IMR-90 (cell line): ENCODE measurements around the gene PILRA. TPM values are rescaled to one million over a fixed set of nuclear protein-coding genes. Genes with fewer than 3 reads are reported as not detected.

ENCODE experiments used
- ATAC-seq: fragments of 200-7000 bp; cut with Tn5 transposase; 2 replicates; pipeline ENCODE4 v1.9.1; 2020; ENCODE audit warnings: low read depth, mild to moderate bottlenecking, moderate library complexity
- BruUV-seq: library from RNA; stranded (reverse); fragments of 400-500 nt; replicated peaks from 2 replicates; lab custom pipeline; 2021; lab: Mats Ljungman, UMichigan
- CTCF ChIA-PET: fragments of 300-600 bp; formaldehyde crosslinking; extraction: SDS; loops from one replicate; lab custom pipeline; 2021; ENCODE audit warnings: antibody characterized with exemption; lab: Yijun Ruan, JAX
- POLR2A ChIA-PET: fragments of 300-600 bp; sonication (Branson Sonifier 250); formaldehyde crosslinking; loops from one replicate; lab custom pipeline; 2022; ENCODE audit warnings: antibody characterized with exemption; ENCODE audit not compliant: unreplicated experiment; lab: Charles Lee
- DNase-seq: peaks from one replicate; pipeline ENCODE4 v3.0.0; 2013
- H2AFZ ChIP-seq: replicated peaks from 2 replicates; pipeline ENCODE3; 2013; ENCODE audit warnings: low read length, mild to moderate bottlenecking; ENCODE audit not compliant: poor library complexity
- H2AK5ac ChIP-seq: 2 replicates; pipeline ENCODE4 v1.6.1; 2013; ENCODE audit warnings: low read depth, low read length, inconsistent platforms
- H2AK9ac ChIP-seq: replicated peaks from 2 replicates; pipeline ENCODE3; 2013; ENCODE audit warnings: mild to moderate bottlenecking, low read depth, low read length, moderate library complexity; ENCODE audit not compliant: poor library complexity
- H2BK120ac ChIP-seq: 2 replicates; pipeline ENCODE4 v1.6.1; 2013; ENCODE audit warnings: low read depth, low read length, inconsistent platforms
- H2BK15ac ChIP-seq: 3 replicates; pipeline ENCODE4 v1.6.1; 2013; ENCODE audit warnings: low read depth, low read length, inconsistent platforms
- H2BK20ac ChIP-seq: 2 replicates; pipeline ENCODE4 v1.6.1; 2013; ENCODE audit warnings: low read depth, mild to moderate bottlenecking, inconsistent platforms, low read length, moderate library complexity
- H2BK5ac ChIP-seq: 2 replicates; pipeline ENCODE4 v1.6.1; 2013; ENCODE audit warnings: mild to moderate bottlenecking, low read depth, low read length, inconsistent platforms; ENCODE audit not compliant: poor library complexity, severe bottlenecking
- H3K14ac ChIP-seq: replicated peaks from 2 replicates; pipeline ENCODE4 v1.6.1; 2013; ENCODE audit warnings: low read depth, low read length, inconsistent platforms
- H3K18ac ChIP-seq: 2 replicates; pipeline ENCODE4 v1.6.1; 2013; ENCODE audit warnings: low read depth, low read length, control low read depth
- H3K23ac ChIP-seq: 2 replicates; pipeline ENCODE4 v1.6.1; 2013; ENCODE audit warnings: low read depth, low read length, inconsistent platforms
- H3K27ac ChIP-seq: 2 replicates; pipeline ENCODE4 v1.5.1; 2013; ENCODE audit warnings: mild to moderate bottlenecking, control low read depth, low read length; ENCODE audit not compliant: insufficient read depth
- H3K27me3 ChIP-seq: 2 replicates; pipeline ENCODE4 v1.6.1; 2013; ENCODE audit warnings: low read length; ENCODE audit not compliant: control insufficient read depth, insufficient read depth
- H3K36me3 ChIP-seq: 2 replicates; pipeline ENCODE4 v1.6.1; 2013; ENCODE audit warnings: low read length, mixed read lengths; ENCODE audit not compliant: control insufficient read depth, insufficient read depth
- H3K4ac ChIP-seq: 2 replicates; pipeline ENCODE4 v1.6.1; 2013; ENCODE audit warnings: low read depth, low read length, inconsistent platforms
- H3K4me1 ChIP-seq: 2 replicates; pipeline ENCODE4 v1.6.1; 2013; ENCODE audit warnings: low read length, mixed read lengths; ENCODE audit not compliant: control insufficient read depth, insufficient read depth
- H3K4me2 ChIP-seq: 2 replicates; pipeline ENCODE4 v1.6.1; 2013; ENCODE audit warnings: low read depth, mild to moderate bottlenecking, control low read depth, low read length, moderate library complexity
- H3K4me3 ChIP-seq: 2 replicates; pipeline ENCODE4 v1.5.1; 2013; ENCODE audit warnings: low read depth, mild to moderate bottlenecking, control low read depth, low read length, moderate library complexity; ENCODE audit not compliant: insufficient read depth
- H3K56ac ChIP-seq: 2 replicates; pipeline ENCODE4 v1.6.1; 2013; ENCODE audit warnings: low read length, inconsistent platforms; ENCODE audit not compliant: insufficient read depth; ENCODE audit errors: extremely low read depth
- H3K79me1 ChIP-seq, 2 experiments: 2 replicates each; pipeline ENCODE4 v1.6.1; 2013; ENCODE audit warnings: low read length in 2 of 2, inconsistent platforms in 1 of 2, low read depth in 1 of 2
- H3K9ac ChIP-seq: 2 replicates; pipeline ENCODE4 v1.6.1; 2013; ENCODE audit warnings: low read depth, low read length, control low read depth
- H3K9me1 ChIP-seq: 2 replicates; pipeline ENCODE4 v1.6.1; 2013; ENCODE audit warnings: low read length, inconsistent platforms; ENCODE audit not compliant: insufficient read depth
- H3K9me3 ChIP-seq: 2 replicates; pipeline ENCODE4 v1.6.1; 2013; ENCODE audit warnings: low read length; ENCODE audit not compliant: control insufficient read depth, insufficient read depth
- H4K20me1 ChIP-seq: 2 replicates; pipeline ENCODE4 v1.6.1; 2013; ENCODE audit warnings: low read length, inconsistent platforms; ENCODE audit not compliant: insufficient read depth
- H4K5ac ChIP-seq: 2 replicates; pipeline ENCODE4 v1.6.1; 2013; ENCODE audit warnings: mild to moderate bottlenecking, low read depth, low read length, control low read depth
- H4K8ac ChIP-seq, 2 experiments: 2 replicates each; pipeline ENCODE4 v1.6.1; 2013; ENCODE audit warnings: low read depth in 2 of 2, low read length in 2 of 2, control low read depth in 1 of 2, inconsistent platforms in 1 of 2
- H4K91ac ChIP-seq: 2 replicates; pipeline ENCODE4 v1.6.1; 2013; ENCODE audit warnings: low read depth, low read length, inconsistent platforms; ENCODE audit not compliant: insufficient read depth
- BHLHE40 ChIP-seq: fragments of 150-350 bp; IDR thresholded peaks from 2 replicates; pipeline ENCODE4 v1.6.1; 2016; ENCODE audit warnings: mild to moderate bottlenecking, low read depth, low read length
- CTCF ChIP-seq: conservative IDR thresholded peaks from 2 replicates; pipeline ENCODE4 v1.5.1; 2012; ENCODE audit warnings: mild to moderate bottlenecking, low read depth, low read length, improper control_type of control experiment
- MAFK ChIP-seq: IDR thresholded peaks from 2 replicates; pipeline ENCODE4 v1.6.1; 2012; ENCODE audit warnings: low read depth, low read length, improper control_type of control experiment
- MAZ ChIP-seq: IDR thresholded peaks from 2 replicates; pipeline ENCODE4 v1.6.1; 2012; ENCODE audit warnings: low read depth, mild to moderate bottlenecking, low read length, improper control_type of control experiment, moderate library complexity, borderline replicate concordance
- NFE2L2 ChIP-seq: fragments of 150-350 bp; IDR thresholded peaks from 2 replicates; pipeline ENCODE4 v1.6.1; 2016; ENCODE audit warnings: low read depth, mild to moderate bottlenecking, low read length
- POLR2A ChIP-seq: IDR thresholded peaks from 2 replicates; pipeline ENCODE4 v1.6.1; 2012; ENCODE audit warnings: mild to moderate bottlenecking, low read depth, low read length
- RCOR1 ChIP-seq: IDR thresholded peaks from 2 replicates; pipeline ENCODE4 v1.6.1; 2012; ENCODE audit warnings: mild to moderate bottlenecking, low read length, improper control_type of control experiment; ENCODE audit not compliant: insufficient replicate concordance
- RFX5 ChIP-seq: IDR thresholded peaks from 2 replicates; pipeline ENCODE4 v1.8.0; 2012; ENCODE audit warnings: low read depth, mild to moderate bottlenecking, low read length, moderate library complexity
- SMC3 ChIP-seq: fragments of 150-350 bp; IDR thresholded peaks from 2 replicates; pipeline ENCODE4 v1.6.1; 2016; ENCODE audit warnings: low read depth, mild to moderate bottlenecking, antibody characterized with exemption, low read length, moderate library complexity
- USF2 ChIP-seq: fragments of 150-350 bp; IDR thresholded peaks from 2 replicates; pipeline ENCODE4 v1.6.1; 2017; ENCODE audit warnings: mild to moderate bottlenecking, antibody characterized with exemption, low read length, low read depth
- WGBS, 2 experiments: methylation state at CpG; one replicate each; pipeline versions ENCODE4 v1.1.5 to v1.1.7; 2013; ENCODE audit warnings: missing lambda C conversion rate in 2 of 2; ENCODE audit not compliant: insufficient read length in 1 of 2; ENCODE audit errors: extremely low coverage in 2 of 2; 5-methylcytosine and 5-hydroxymethylcytosine counted together
- dilution Hi-C: fragments of 300-500 bp; cut with HindIII; formaldehyde crosslinking; loops from one replicate; pipeline ENCODE4 v1.14.3; 2018; ENCODE audit warnings: low sequenced_read_pairs; ENCODE audit not compliant: unreplicated experiment
- in situ Hi-C: fragments of 300-500 bp; cut with MboI; formaldehyde crosslinking; loops from 3 replicates; pipeline ENCODE4 v1.14.3; 2019; ENCODE audit warnings: low sequenced_read_pairs, inconsistent platforms, mixed read lengths
- intact Hi-C: fragments of 100-400 bp; cut with micrococcal nuclease; formaldehyde crosslinking; loops from 2 replicates; pipeline ENCODE4 v1.10.0; 2022
- polyA plus RNA-seq, 3 experiments: library from polyadenylated mRNA; depleted of rRNA; stranded (reverse); fragments of >200 nt; gene quantifications; 2 replicates each; pipeline ENCODE4 v1.2.3, GENCODE V29; 2012; ENCODE audit warnings: low replicate concordance in 1 of 3
- total RNA-seq: library from RNA; depleted of rRNA; stranded (reverse); fragments of >200 nt; gene quantifications from 2 replicates; pipeline ENCODE4 v1.2.3, GENCODE V29; 2012

The PILRA gene
- total and polyA plus RNA-seq, 2 of the 4 experiments (the other 2 are of a cell fraction): 0.56 TPM; not detected in 1

GRCh38 chr7:100356416-100357068, 16.7 kb upstream of the PILRA start:
- H3K4ac ChIP-seq: no peak overlapping the region
- no peak overlapping the region for H2BK5ac ChIP-seq
- CTCF ChIA-PET: interaction anchor here (1.4 kb wide), 1 partner anchor 51 kb away, joined by 4 read pairs; no protein-coding TSS in a partner anchor
- no peak for TF ChIP-seq MAZ
- no peak for TF ChIP-seq USF2
- TF ChIP-seq CTCF: no peak
- no peak for TF ChIP-seq SMC3
- no peak for TF ChIP-seq BHLHE40
- no peak for TF ChIP-seq MAFK
- no peak for TF ChIP-seq RCOR1
- no peak for TF ChIP-seq NFE2L2
- TF ChIP-seq RFX5: no peak
- no peak for TF ChIP-seq POLR2A
- H2AK9ac ChIP-seq: no peak overlapping the region
- in situ Hi-C loops (no loop called here), dilution Hi-C loops (no loop called here), intact Hi-C loops (no loop called here)
- no peaks in the 10 kb centered on the region for H3K27me3 ChIP-seq
- no peak overlapping the region for H2BK15ac ChIP-seq
- no peak overlapping the region for H2AFZ ChIP-seq
- H3K4me2 ChIP-seq: no peak overlapping the region
- H2BK20ac ChIP-seq: no peak overlapping the region
- no peak overlapping the region for H3K9ac ChIP-seq
- H4K91ac ChIP-seq: no peak overlapping the region
- H3K36me3 ChIP-seq: peaks cover 75% of the 10 kb centered on the region
- no peak for DNase-seq
- no peak overlapping the region for H3K14ac ChIP-seq
- H4K8ac ChIP-seq: no peak overlapping the region
- no peak overlapping the region for H4K5ac ChIP-seq
- H2BK120ac ChIP-seq: no peak overlapping the region
- H3K27ac ChIP-seq: no peak overlapping the region
- H4K20me1 ChIP-seq: no peaks in the 10 kb centered on the region; the same call in 1 of the 2 replicates
- H3K4me1 ChIP-seq: no peaks in the 10 kb centered on the region
- no peaks in the 10 kb centered on the region for H3K9me1 ChIP-seq
- 100% methylated on average over 1 of the region's 8 CpGs; no CpG with 5 or more reads in 1 of the 2 experiments for WGBS, 2 experiments
- no peak overlapping the region for H3K18ac ChIP-seq
- POLR2A ChIA-PET: no interaction called here
- no peak overlapping the region for H3K23ac ChIP-seq
- ATAC-seq: no peak
- H3K56ac ChIP-seq: no peak overlapping the region
- H3K9me3 ChIP-seq: no peaks in the 10 kb centered on the region
- peaks cover under 1 to 5% of the 10 kb centered on the region in 2 experiments; a peak in 1 of 4 replicates for H3K79me1 ChIP-seq
- H2AK5ac ChIP-seq: no peak overlapping the region
- no peak overlapping the region for H3K4me3 ChIP-seq
- BruUV-seq: no TSS peak
